Left lobe of liver (tissue), 2 donors: Measurements from ENCODE around the gene TARM1. TPM values are rescaled to one million over a fixed set of nuclear protein-coding genes. Genes with fewer than 3 reads are reported as not detected.

ENCODE experiments used
- ATAC-seq: fragments of 200-7000 bp; cut with Tn5 transposase; one replicate; pipeline ENCODE4 v1.9.1; 2020; ENCODE audit warnings: mild to moderate bottlenecking, moderate library complexity
- DNase-seq: peaks from one replicate; pipeline ENCODE4 v3.0.0-alpha.2; 2020; ENCODE audit warnings: low spot score
- total RNA-seq: library from RNA; stranded (reverse); gene quantifications from one replicate; pipeline ENCODE4 v1.2.1, GENCODE V29; 2021
- donor health status: DM: no; HTN: no; CAD: no; lungs with moderate emphysema.
- donor health status: DM: no; HTN: yes; CAD: no.

Gene TARM1
- total RNA-seq, 1 donor from 2014 or later: not detected

GRCh38 chr19:54035215-54036178 is 45.7 kb downstream of the TARM1 start:
- no peak for DNase-seq
- no peak for ATAC-seq

- no peak for DNase-seq
- ATAC-seq: no peak
Observed at GRCh38 chr19:54030895-54031586, 50.1 kb downstream of the TARM1 start.

- ATAC-seq (peak; percentile 75), DNase-seq (peak; percentile 49)
Observed at GRCh38 chr19:54029930-54030490, 51.2 kb downstream of the TARM1 start.

GRCh38 chr19:54029301-54029700 is 51.9 kb downstream of the TARM1 start:
- no peak for DNase-seq
- no peak for ATAC-seq

GRCh38 chr19:54026656-54027055 is 54.5 kb downstream of the TARM1 start:
- DNase-seq: no peak
- no peak for ATAC-seq

GRCh38 chr19:54024660-54025059 is 56.5 kb downstream of the TARM1 start:
- DNase-seq (no peak), ATAC-seq (no peak)

- no peak for DNase-seq
- no peak for ATAC-seq
Observed at GRCh38 chr19:54023191-54023590, 58.0 kb downstream of the TARM1 start.

- DNase-seq (no peak), ATAC-seq (no peak)
Observed at GRCh38 chr19:54021932-54022331, 59.2 kb downstream of the TARM1 start.

GRCh38 chr19:54021363-54021762 is 59.8 kb downstream of the TARM1 start:
- no peak for ATAC-seq
- no peak for DNase-seq

Other genes starting within 250 kb of the TARM1 start
- 15.2 TPM for gene MYADM, start 213.5 kb downstream of the TARM1 start, total RNA-seq
- 0.08 TPM for gene PRKCG, start 199.2 kb downstream of the TARM1 start, total RNA-seq
- gene CACNG7, start 172.1 kb downstream of the TARM1 start, total RNA-seq: not detected
- gene CACNG8, start 118.4 kb downstream of the TARM1 start, total RNA-seq: not detected
- not detected for gene CACNG6, start 89.7 kb downstream of the TARM1 start, total RNA-seq
- gene VSTM1, start 17.5 kb downstream of the TARM1 start, total RNA-seq: not detected
- 0.91 TPM for gene OSCAR, start 19.4 kb upstream of the TARM1 start, total RNA-seq
- gene NDUFA3, start 21.5 kb upstream of the TARM1 start, total RNA-seq: 74.5 TPM
- 4.3 TPM for gene TFPT, start 34.3 kb upstream of the TARM1 start, total RNA-seq
- 23.2 TPM for gene PRPF31, start 34.4 kb upstream of the TARM1 start, total RNA-seq
- 19.0 TPM for gene CNOT3, start 56.4 kb upstream of the TARM1 start, total RNA-seq
- gene LENG1, start 78.4 kb upstream of the TARM1 start, total RNA-seq: 1.3 TPM
- 1.9 TPM for gene TMC4, start 91.8 kb upstream of the TARM1 start, total RNA-seq
- gene MBOAT7, start 108.2 kb upstream of the TARM1 start, total RNA-seq: 34.3 TPM
- gene TSEN34, start 109.9 kb upstream of the TARM1 start, total RNA-seq: 17.4 TPM
- 482 TPM for gene RPS9, start 119.5 kb upstream of the TARM1 start, total RNA-seq
- gene LILRB3, start 141.6 kb upstream of the TARM1 start, total RNA-seq: 1.2 TPM
- 0.75 TPM for gene LILRA6, start 161.4 kb upstream of the TARM1 start, total RNA-seq
- 8.7 TPM for gene LILRB5, start 175.9 kb upstream of the TARM1 start, total RNA-seq
- 1.7 TPM for gene LILRB2, start 199.7 kb upstream of the TARM1 start, total RNA-seq
- 1.4 TPM for gene LILRA5, start 231.8 kb upstream of the TARM1 start, total RNA-seq